ENCODE measurements around the gene RTP2.

DNA sequence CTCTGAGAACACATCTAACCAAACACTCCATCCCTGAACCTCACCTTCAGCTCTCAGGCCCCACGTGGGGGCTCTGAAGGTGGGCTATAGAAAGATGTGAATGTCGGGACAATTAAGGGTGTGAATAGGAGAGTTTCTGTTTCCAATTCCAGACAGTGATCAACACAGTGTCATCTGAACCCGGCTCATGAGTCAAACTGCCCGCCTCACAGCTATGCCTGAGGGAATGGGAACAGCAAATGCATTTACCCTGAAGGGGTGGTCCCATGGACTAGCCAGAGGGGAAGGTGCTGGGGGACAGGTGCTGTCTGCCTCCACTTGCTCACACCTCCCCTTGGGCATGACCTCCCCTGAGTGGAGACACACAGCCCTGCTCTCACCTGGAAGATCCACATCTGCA lies 6.3 kb downstream of the RTP2 start:
- no peak for TF ChIP-seq ZNF70 (CRISPR knock-in tag; IDR thresholded peaks at IDR 0.05)
- TF ChIP-seq, protein P1, sequence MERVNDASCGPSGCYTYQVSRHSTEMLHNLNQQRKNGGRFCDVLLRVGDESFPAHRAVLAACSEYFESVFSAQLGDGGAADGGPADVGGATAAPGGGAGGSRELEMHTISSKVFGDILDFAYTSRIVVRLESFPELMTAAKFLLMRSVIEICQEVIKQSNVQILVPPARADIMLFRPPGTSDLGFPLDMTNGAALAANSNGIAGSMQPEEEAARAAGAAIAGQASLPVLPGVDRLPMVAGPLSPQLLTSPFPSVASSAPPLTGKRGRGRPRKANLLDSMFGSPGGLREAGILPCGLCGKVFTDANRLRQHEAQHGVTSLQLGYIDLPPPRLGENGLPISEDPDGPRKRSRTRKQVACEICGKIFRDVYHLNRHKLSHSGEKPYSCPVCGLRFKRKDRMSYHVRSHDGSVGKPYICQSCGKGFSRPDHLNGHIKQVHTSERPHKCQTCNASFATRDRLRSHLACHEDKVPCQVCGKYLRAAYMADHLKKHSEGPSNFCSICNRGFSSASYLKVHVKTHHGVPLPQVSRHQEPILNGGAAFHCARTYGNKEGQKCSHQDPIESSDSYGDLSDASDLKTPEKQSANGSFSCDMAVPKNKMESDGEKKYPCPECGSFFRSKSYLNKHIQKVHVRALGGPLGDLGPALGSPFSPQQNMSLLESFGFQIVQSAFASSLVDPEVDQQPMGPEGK (CRISPR knock-in tag; IDR thresholded peaks at IDR 0.05; ENCODE audit: borderline replicate concordance) = no peak
- no peak for TF ChIP-seq TCF4 (CRISPR knock-in tag; IDR thresholded peaks at IDR 0.05; ENCODE audit: borderline replicate concordance)
- no peak for TF ChIP-seq ZFP30 (CRISPR knock-in tag; IDR thresholded peaks at IDR 0.05)
- TF ChIP-seq, protein P2, sequence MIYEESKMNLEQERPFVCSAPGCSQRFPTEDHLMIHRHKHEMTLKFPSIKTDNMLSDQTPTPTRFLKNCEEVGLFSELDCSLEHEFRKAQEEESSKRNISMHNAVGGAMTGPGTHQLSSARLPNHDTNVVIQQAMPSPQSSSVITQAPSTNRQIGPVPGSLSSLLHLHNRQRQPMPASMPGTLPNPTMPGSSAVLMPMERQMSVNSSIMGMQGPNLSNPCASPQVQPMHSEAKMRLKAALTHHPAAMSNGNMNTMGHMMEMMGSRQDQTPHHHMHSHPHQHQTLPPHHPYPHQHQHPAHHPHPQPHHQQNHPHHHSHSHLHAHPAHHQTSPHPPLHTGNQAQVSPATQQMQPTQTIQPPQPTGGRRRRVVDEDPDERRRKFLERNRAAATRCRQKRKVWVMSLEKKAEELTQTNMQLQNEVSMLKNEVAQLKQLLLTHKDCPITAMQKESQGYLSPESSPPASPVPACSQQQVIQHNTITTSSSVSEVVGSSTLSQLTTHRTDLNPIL (CRISPR knock-in tag; IDR thresholded peaks at IDR 0.05; ENCODE audit: low read depth) = no peak
- TF ChIP-seq, protein P3, sequence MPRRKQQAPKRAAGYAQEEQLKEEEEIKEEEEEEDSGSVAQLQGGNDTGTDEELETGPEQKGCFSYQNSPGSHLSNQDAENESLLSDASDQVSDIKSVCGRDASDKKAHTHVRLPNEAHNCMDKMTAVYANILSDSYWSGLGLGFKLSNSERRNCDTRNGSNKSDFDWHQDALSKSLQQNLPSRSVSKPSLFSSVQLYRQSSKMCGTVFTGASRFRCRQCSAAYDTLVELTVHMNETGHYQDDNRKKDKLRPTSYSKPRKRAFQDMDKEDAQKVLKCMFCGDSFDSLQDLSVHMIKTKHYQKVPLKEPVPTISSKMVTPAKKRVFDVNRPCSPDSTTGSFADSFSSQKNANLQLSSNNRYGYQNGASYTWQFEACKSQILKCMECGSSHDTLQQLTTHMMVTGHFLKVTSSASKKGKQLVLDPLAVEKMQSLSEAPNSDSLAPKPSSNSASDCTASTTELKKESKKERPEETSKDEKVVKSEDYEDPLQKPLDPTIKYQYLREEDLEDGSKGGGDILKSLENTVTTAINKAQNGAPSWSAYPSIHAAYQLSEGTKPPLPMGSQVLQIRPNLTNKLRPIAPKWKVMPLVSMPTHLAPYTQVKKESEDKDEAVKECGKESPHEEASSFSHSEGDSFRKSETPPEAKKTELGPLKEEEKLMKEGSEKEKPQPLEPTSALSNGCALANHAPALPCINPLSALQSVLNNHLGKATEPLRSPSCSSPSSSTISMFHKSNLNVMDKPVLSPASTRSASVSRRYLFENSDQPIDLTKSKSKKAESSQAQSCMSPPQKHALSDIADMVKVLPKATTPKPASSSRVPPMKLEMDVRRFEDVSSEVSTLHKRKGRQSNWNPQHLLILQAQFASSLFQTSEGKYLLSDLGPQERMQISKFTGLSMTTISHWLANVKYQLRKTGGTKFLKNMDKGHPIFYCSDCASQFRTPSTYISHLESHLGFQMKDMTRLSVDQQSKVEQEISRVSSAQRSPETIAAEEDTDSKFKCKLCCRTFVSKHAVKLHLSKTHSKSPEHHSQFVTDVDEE (CRISPR knock-in tag; IDR thresholded peaks at IDR 0.05) = no peak
- TF ChIP-seq ZFP3 (CRISPR knock-in tag; IDR thresholded peaks at IDR 0.05) = no peak
- TF ChIP-seq ARNTL (CRISPR knock-in tag; IDR thresholded peaks at IDR 0.05; ENCODE audit: borderline replicate concordance, low read depth) = no peak
- TF ChIP-seq BACH2 (CRISPR knock-in tag; IDR thresholded peaks at IDR 0.05; ENCODE audit: borderline replicate concordance) = no peak
- TF ChIP-seq RARB (CRISPR knock-in tag; IDR thresholded peaks at IDR 0.05) = no peak
- TF ChIP-seq, protein P4, sequence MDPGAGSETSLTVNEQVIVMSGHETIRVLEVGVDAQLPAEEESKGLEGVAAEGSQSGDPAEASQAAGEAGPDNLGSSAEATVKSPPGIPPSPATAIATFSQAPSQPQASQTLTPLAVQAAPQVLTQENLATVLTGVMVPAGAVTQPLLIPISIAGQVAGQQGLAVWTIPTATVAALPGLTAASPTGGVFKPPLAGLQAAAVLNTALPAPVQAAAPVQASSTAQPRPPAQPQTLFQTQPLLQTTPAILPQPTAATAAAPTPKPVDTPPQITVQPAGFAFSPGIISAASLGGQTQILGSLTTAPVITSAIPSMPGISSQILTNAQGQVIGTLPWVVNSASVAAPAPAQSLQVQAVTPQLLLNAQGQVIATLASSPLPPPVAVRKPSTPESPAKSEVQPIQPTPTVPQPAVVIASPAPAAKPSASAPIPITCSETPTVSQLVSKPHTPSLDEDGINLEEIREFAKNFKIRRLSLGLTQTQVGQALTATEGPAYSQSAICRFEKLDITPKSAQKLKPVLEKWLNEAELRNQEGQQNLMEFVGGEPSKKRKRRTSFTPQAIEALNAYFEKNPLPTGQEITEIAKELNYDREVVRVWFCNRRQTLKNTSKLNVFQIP (CRISPR knock-in tag; IDR thresholded peaks at IDR 0.05; ENCODE audit: borderline replicate concordance, low read depth) = no peak
- no peak for TF ChIP-seq SNAI2 (CRISPR knock-in tag; IDR thresholded peaks at IDR 0.05)

All from SK-N-SH treated with all-trans-retinoic acid at 6 μM for 48 hours (cell line).